ENCODE data around the gene SLC16A12.

The SLC16A12 gene

DNA sequence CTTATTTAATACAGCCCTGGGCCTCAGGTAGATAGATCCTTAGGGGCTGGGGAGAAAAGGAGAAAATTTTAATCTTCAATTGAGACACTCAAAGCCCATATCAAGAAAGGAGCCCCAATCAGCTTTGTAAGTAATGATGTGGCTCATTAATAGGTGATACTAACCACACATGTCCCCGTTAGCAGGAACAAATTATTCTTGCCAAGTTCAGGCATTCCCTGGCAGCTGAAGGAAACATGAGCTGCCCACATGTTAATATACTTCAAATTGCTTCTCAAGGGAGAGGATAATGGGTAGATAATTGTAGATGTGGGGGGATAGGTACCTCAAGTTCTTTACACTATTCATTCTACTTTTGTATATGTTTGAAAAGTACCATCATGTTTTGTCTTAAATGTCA lies 106.5 kb downstream of the SLC16A12 start (continued):
- TF ChIP-seq TCF7L2 (IDR thresholded peaks at IDR 0.05; ENCODE audit: borderline replicate concordance, low read depth, low read length) (no peak), TSHZ1 (tag by site-specific recombination; IDR thresholded peaks at IDR 0.05; ENCODE audit: borderline replicate concordance) (no peak), ELK4 (IDR thresholded peaks at IDR 0.05; ENCODE audit: borderline replicate concordance, low read depth, low read length) (no peak), ZNF548 (tag by site-specific recombination; IDR thresholded peaks at IDR 0.05) (no peak), ZNF701 (tag by site-specific recombination; IDR thresholded peaks at IDR 0.05) (no peak), GLI4 (tag by site-specific recombination; IDR thresholded peaks at IDR 0.05) (no peak), OVOL3 (tag by site-specific recombination; IDR thresholded peaks at IDR 0.05) (no peak), ZNF324 (tag by site-specific recombination; IDR thresholded peaks at IDR 0.05) (no peak), ZIC2 (tag by site-specific recombination; IDR thresholded peaks at IDR 0.05) (no peak)

- Histone ChIP-seq H3K36me3 (ENCODE audit: control insufficient read depth in 2 of 2, insufficient read depth in 1 of 2, low read length in 2 of 2) (no peaks in the 10 kb centered on the region), H3K27ac (ENCODE audit: extremely low read depth, low read depth, low read length) (no peak overlapping the region), H3K9me3 (ENCODE audit: control insufficient read depth, insufficient read depth, low read depth, low read length) (no peaks in the 10 kb centered on the region), H3K4me1 (ENCODE audit: control insufficient read depth, insufficient read depth, low read length) (no peaks in the 10 kb centered on the region), H3K4me3 (ENCODE audit: low read depth, low read length) (no peak overlapping the region)
- TF ChIP-seq, protein P1, sequence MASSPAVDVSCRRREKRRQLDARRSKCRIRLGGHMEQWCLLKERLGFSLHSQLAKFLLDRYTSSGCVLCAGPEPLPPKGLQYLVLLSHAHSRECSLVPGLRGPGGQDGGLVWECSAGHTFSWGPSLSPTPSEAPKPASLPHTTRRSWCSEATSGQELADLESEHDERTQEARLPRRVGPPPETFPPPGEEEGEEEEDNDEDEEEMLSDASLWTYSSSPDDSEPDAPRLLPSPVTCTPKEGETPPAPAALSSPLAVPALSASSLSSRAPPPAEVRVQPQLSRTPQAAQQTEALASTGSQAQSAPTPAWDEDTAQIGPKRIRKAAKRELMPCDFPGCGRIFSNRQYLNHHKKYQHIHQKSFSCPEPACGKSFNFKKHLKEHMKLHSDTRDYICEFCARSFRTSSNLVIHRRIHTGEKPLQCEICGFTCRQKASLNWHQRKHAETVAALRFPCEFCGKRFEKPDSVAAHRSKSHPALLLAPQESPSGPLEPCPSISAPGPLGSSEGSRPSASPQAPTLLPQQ (tag by site-specific recombination; IDR thresholded peaks at IDR 0.05) = no peak
- TF ChIP-seq ZSCAN4 (tag by site-specific recombination; IDR thresholded peaks at IDR 0.05) (no peak), REPIN1 (tag by site-specific recombination; IDR thresholded peaks at IDR 0.05; ENCODE audit: low read depth) (no peak), ZNF404 (tag by site-specific recombination; IDR thresholded peaks at IDR 0.05) (no peak), ZFP69B (tag by site-specific recombination; IDR thresholded peaks at IDR 0.05) (no peak), ZNF302 (tag by site-specific recombination; IDR thresholded peaks at IDR 0.05; ENCODE audit: low read depth) (no peak), ZNF654 (tag by site-specific recombination; IDR thresholded peaks at IDR 0.05; ENCODE audit: low read depth) (no peak), ZNF138 (tag by site-specific recombination; IDR thresholded peaks at IDR 0.05; ENCODE audit: borderline replicate concordance) (no peak), ZNF248 (tag by site-specific recombination; IDR thresholded peaks at IDR 0.05) (no peak)
- TF ChIP-seq, protein P2, sequence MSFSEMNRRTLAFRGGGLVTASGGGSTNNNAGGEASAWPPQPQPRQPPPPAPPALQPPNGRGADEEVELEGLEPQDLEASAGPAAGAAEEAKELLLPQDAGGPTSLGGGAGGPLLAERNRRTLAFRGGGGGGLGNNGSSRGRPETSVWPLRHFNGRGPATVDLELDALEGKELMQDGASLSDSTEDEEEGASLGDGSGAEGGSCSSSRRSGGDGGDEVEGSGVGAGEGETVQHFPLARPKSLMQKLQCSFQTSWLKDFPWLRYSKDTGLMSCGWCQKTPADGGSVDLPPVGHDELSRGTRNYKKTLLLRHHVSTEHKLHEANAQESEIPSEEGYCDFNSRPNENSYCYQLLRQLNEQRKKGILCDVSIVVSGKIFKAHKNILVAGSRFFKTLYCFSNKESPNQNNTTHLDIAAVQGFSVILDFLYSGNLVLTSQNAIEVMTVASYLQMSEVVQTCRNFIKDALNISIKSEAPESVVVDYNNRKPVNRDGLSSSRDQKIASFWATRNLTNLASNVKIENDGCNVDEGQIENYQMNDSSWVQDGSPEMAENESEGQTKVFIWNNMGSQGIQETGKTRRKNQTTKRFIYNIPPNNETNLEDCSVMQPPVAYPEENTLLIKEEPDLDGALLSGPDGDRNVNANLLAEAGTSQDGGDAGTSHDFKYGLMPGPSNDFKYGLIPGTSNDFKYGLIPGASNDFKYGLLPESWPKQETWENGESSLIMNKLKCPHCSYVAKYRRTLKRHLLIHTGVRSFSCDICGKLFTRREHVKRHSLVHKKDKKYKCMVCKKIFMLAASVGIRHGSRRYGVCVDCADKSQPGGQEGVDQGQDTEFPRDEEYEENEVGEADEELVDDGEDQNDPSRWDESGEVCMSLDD (tag by site-specific recombination; IDR thresholded peaks at IDR 0.05) = no peak
- ChIA-PET CTCF (interaction anchor here (0.7 to 2.9 kb wide), 6 partner anchors 10 to 412 kb away, joined by 3 to 16 read pairs (median 4); no protein-coding TSS in a partner anchor), POLR2A (no interaction called here)
Observed at GRCh38 chr10:89427629-89428028, 107.8 kb downstream of the SLC16A12 start.
